Measurements from ENCODE around the gene LEAP2.

Gene LEAP2, protein sequence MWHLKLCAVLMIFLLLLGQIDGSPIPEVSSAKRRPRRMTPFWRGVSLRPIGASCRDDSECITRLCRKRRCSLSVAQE

GRCh38 chr5:132873119-132873929 is at the start of gene LEAP2:
Gene LEAP2, plus strand, starts transcription at chr5:132873668. Its CDS starts 27 bp downstream, at chr5:132873695.
- no peak for DNase-seq

DNA sequence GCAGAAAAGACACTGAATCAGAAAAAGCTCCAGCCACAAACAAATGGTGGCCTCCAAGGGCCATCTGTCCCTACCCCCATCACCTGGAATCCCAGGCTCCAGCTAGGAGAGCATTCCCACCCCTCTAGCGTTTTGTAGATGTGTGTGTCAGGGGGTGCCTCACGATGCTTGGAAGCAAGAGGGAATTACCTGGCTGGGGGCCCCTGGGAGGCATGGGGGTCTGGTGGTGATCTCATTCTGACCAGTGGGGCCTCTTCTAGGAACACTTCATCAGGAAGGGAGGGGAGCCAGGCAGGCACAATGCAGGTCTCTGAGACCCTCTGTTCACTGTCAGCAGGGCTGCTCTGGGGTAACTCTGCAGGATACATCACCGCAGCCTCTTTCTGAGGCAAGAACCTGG is 49.0 kb upstream of the LEAP2 start:
- no peak for DNase-seq

DNA sequence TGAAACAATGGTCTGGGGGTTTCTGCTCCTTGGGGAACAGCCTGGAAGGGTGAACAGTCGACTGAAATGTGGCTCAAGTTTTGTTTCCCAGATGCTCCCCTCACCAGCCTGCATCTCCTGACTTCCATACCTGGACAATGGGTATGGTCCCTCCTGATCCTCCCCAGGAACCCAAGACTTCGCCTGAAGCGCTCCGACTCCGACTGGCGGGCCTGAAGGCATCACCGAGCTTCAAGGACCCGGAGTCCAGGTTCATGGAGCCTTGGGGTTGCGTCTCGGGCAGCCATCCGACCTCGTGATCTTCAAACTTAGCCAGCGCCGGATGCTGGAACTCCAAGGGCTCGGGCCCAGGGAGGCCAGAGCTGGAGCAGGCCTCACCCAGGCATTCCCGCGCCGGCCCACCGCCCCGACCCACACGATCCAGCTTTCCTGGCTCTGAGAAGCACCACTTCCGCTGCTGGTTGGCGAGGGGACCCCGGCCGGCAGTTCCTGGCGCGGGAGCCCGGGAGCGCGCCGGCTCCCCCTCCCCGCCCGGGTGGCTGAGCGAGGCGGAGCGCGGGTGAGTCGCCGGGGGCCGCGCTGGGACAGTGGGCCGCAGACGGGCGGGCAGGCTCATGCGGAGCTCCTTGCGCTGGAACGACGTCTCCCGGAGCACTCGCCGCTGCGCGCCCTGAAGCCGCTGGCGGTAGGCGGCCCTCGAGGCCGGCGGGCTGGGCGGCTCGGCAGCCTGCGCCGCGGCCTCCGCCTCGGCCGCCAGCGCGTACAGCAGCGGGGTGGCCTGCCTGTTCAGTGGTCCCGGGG is 48.2 kb upstream of the LEAP2 start:
- DNase-seq = no peak

GRCh38 chr5:132825834-132826391 is 47.6 kb upstream of the LEAP2 start:
- DNase-seq = no peak

GRCh38 chr5:132826424-132827082 is 46.9 kb upstream of the LEAP2 start:
- no peak for DNase-seq

DNA sequence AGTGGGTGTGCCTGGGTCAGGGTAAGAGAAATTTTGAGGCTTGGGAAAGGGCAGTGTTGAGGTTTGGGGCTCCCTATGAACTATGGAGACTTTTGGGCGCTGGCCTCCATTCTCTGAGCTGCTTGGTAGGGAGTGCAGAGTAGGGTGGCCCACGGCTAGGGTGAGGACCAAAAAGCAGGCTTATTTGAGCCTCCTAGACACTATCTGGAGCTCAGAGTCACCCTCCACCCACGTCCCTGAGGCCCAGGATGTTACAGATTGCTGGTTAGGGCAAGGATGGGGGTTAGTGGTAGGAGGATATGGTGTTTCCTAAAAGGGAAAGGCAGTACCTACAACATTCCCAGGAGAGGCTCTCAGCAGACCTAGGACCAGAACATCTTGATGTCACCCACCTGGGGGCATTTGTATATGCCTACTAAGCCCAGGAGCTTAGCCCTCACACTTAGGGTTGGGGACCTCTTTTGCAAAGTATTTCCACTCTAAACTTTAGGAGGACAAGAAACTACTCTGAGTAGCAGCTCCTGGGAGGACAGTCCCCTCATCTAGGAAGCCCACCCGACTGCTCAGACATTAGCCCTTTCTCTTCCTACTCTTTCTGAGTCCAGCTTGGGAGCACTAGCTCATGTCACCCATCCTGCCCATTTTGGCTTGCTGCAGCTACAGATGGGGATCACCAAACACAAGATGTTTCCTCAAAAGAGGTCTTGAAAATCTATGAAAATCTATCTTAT is 45.4 kb upstream of the LEAP2 start:
- no peak for DNase-seq

GRCh38 chr5:132828846-132829494 is 44.5 kb upstream of the LEAP2 start:
- DNase-seq = no peak

GRCh38 chr5:132829742-132830435 is 43.6 kb upstream of the LEAP2 start:
- peak; percentile 73 for DNase-seq

DNA sequence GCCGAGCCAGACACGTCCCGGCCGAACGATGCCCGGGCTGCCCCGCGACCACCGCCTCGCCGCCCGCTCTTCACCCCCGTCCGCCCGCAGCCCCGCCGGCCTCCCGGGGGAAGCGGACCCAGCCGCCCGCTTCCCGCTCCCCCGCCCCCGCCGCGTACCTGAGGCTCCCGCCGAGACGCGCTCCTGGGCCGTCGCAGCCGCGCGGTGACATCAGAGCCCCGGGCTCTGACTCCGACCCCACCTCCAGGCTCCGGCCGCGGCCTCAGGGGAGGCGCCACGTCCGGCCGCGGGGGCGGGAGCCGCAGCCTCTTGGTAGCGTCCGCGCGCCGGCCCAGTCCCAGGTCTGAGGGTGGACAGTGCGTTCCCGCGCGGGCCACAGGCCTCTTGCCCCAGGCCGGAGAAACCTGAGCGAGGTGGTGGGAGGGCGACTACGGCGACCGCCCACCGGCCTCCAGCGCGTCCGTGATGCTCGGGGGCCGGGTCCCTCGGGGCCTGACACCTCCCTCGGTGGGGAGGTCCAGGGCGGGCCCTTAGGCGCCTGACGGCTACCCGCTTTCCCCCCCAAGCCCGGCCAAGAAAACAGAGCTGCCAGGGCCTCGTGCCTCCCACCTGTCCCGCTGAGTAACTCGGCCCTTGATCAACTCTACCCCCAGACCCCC is 42.9 kb upstream of the LEAP2 start, which contains the start of gene SHROOM1:
TSS of gene SHROOM1 (minus strand) at position 212 of the 659 bp plus-strand sequence. CDS start 4,507 bp downstream, outside the sequence.
- peak; percentile 60 for DNase-seq

DNA sequence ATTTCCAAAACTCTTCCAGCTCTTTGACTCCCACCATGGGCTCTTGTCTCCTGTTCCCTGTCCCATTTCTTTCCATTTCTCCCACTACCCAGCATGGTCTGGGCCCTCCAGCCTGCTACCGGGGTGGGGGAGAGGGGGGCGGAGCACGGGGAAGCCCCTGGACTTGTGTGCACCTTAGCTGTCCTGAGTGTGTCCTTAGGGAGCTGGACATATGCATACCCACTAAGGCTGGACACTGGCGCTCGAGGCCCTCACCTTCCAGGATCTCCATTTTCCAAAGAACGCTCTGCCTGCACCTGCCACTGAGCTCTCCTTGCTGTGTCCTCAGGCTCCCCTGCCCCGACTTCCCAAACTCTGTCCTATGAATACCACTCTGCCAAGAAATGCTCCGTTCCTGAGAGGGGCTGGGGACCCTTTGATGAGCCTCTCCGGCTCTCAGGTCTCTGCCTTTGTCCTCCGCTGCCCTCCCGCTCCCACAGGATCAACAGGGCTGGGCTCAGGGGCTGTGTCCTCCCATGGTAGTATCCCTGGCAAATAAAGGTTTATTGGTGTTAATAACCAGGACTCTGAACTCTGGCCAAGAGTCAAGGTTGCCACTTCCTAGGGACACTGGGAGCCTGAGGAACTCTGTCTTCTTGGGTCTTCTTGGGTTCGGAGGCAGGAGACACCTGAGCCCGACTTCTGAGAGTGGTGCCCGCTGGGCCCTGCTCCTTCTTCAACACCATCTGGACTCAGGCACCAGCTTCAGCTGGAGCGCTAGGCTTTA is 42.2 kb upstream of the LEAP2 start:
- DNase-seq = no peak

GRCh38 chr5:132832612-132833011 is 40.9 kb upstream of the LEAP2 start:
- no peak for DNase-seq

GRCh38 chr5:132834057-132834456 is 39.4 kb upstream of the LEAP2 start:
- no peak for DNase-seq

GRCh38 chr5:132836852-132837251 is 36.6 kb upstream of the LEAP2 start:
- no peak for DNase-seq

DNA sequence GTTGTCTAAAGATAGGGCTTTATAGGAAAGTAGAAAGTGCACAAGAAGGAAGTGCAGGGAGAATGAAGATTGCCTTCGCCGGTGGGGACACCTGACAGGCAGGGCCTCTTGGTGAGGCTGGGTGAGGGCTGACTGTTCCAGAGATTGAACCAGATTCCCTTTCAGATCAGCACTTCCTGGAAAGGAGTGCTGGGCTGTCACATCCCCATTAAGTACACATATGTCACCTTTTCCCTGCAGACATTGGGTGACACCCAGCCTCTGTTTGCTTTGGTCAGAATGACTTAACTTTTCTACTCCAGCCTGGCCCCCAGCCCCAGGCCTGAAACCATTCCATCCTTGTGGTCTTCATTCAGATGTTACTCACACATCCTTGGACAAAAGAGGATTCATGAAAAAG is 35.6 kb upstream of the LEAP2 start:
- DNase-seq = no peak

DNA sequence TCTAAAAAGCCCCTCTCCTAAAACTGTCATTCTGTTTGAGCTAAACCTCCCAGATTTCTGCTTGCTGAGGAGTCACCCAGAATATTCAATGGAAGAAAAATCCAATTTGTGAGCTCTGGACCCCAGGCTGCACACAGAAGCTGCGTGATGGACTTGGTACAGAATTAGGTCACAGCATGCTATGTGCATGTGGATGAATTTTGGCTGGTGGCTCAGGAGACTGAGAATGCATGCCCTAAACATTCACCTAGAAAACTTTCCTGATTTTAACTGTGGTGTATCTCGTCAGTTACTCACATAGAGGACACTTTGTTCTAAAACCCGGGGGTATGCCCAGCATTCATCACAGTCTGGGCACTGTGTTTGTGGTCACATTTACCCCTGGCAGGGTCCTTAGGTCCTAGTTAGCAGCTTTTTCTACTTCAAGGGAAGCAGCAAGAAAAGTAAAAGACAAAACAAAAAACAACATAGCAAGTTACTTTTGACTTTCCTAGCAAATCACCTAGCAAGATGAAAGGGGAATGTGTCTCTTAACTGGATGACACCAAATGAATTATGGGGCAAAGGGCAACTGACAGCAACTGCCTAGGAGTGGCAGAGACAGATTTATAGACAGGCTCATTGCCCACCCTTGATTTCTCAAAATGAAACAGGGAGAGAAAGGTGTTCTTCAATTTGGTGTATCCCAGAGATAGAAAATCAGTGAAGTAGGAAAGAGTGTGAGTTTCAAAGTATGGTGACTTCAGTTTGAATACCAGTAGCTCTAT is 34.8 kb upstream of the LEAP2 start:
- no peak for DNase-seq

- DNase-seq = peak; percentile 21
Measured at GRCh38 chr5:132839426-132840301, 33.8 kb upstream of the LEAP2 start.

- DNase-seq = no peak
Measured at GRCh38 chr5:132840313-132840712, 33.2 kb upstream of the LEAP2 start.

DNA sequence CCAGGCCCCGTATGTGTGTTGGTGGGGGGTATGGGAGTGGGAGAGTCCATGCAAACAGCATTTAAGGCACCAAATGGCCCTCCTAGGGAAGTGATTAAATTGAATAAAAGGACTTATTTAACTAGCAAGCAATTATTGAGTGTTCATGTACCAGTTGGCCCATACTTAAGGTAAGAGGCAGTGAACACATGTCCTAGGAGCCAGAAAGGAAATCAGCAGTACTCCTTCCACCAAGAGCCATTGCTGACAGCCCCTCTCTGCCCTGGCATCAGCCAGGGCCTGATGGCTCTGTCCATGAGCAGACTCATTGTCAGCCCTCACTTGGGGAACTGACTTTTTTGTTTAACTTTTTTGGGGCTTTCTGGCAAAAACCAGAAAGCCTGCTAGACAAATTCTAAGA is 32.6 kb upstream of the LEAP2 start:
- no peak for DNase-seq
